Measurements from ENCODE around the gene TBX20. TPM values are rescaled to one million over a fixed set of nuclear protein-coding genes. Genes with fewer than 3 reads are reported as not detected.
"Not testable (repeated sequence)": the region's sequence is repeated elsewhere in the genome, so short reads cannot be mapped to it uniquely, and the experiment has no call there.

The TBX20 gene
- total RNA-seq, 2 experiments from 2014 or later = not detected

- Mint-ChIP-seq H3K36me3 (ENCODE audit: low read depth) (no peaks in the 10 kb centered on the region), H3K9me3 (no peaks in the 10 kb centered on the region), H3K27ac (no peak overlapping the region), H3K4me1 (ENCODE audit: low read depth) (no peaks in the 10 kb centered on the region), H3K4me3 (no peak overlapping the region), H3K27me3 (peaks cover 48% of the 10 kb centered on the region)
- no peak for DNase-seq
- no peak for ATAC-seq
- CTCF ChIA-PET = no interaction called here
- TF ChIP-seq, protein P1, sequence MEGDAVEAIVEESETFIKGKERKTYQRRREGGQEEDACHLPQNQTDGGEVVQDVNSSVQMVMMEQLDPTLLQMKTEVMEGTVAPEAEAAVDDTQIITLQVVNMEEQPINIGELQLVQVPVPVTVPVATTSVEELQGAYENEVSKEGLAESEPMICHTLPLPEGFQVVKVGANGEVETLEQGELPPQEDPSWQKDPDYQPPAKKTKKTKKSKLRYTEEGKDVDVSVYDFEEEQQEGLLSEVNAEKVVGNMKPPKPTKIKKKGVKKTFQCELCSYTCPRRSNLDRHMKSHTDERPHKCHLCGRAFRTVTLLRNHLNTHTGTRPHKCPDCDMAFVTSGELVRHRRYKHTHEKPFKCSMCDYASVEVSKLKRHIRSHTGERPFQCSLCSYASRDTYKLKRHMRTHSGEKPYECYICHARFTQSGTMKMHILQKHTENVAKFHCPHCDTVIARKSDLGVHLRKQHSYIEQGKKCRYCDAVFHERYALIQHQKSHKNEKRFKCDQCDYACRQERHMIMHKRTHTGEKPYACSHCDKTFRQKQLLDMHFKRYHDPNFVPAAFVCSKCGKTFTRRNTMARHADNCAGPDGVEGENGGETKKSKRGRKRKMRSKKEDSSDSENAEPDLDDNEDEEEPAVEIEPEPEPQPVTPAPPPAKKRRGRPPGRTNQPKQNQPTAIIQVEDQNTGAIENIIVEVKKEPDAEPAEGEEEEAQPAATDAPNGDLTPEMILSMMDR (IDR thresholded peaks at IDR 0.05) = no peak
- intact Hi-C loops (cut with micrococcal nuclease) = no loop called here
- POLR2A ChIA-PET = no interaction called here
These were observed 7.1 kb downstream of the TBX20 start for GRCh38 chr7:35246819-35247218.

DNA sequence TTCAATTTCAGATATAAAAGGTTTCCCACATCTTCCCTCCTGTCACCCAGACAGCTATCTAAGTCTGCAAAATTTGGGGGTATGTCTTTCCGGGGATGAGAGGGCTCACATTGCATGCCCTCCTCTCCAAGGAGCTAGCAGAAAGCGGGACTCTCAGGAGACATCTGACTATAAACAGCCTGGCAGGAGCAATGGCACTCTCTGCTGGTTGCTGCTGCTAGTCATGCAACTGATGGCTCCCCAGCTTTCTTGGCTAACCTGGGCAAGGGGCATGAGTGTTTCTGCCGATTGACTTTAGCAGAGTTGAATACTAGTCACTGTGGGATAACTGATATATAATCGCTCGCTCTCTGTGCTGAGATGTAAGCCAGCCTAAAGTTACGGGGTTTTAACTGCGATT, 12.0 kb downstream of the TBX20 start:
- Mint-ChIP-seq H3K4me1 (ENCODE audit: low read depth) (no peaks in the 10 kb centered on the region), H3K27me3 (peaks cover 19% of the 10 kb centered on the region), H3K36me3 (ENCODE audit: low read depth) (no peaks in the 10 kb centered on the region), H3K4me3 (no peak overlapping the region), H3K9me3 (no peaks in the 10 kb centered on the region), H3K27ac (no peak overlapping the region)
- TF ChIP-seq, protein P1 (IDR thresholded peaks at IDR 0.05) = no peak
- intact Hi-C loops (cut with micrococcal nuclease) = no loop called here
- POLR2A ChIA-PET = no interaction called here
- DNase-seq (no peak), ATAC-seq (no peak)
- CTCF ChIA-PET = interaction anchor here (0.9 to 1.1 kb wide), 2 partner anchors 10 to 13 kb away, joined by 3 read pairs; no protein-coding TSS in a partner anchor

DNA sequence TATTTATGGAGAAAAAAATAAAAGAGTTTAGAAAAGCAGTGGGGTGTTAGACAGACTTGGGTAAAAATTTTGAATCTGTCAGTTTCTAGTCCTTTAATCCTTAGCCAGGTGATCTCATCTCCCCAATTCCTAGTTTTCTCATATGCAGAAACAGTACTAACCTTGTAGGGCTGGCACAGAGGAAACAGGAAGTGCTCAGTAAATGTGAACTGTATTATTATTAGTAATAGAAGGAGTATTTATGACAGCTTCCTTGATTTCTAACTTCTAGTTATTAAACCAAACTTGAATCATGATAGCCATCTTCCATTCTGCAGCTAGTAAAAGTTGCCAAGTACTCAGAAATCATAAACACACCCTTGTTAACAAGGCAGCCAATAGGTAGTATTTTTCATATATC, 12.5 kb downstream of the TBX20 start:
- TF ChIP-seq, protein P1 (IDR thresholded peaks at IDR 0.05) = no peak
- CTCF ChIA-PET = interaction anchor here (0.9 kb wide), 1 partner anchor 14 kb away, joined by 3 read pairs; no protein-coding TSS in a partner anchor
- peaks cover 17% of the 10 kb centered on the region for H3K27me3 Mint-ChIP-seq
- intact Hi-C loops (cut with micrococcal nuclease) = no loop called here
- H3K4me1 Mint-ChIP-seq (ENCODE audit: low read depth) = no peaks in the 10 kb centered on the region
- no peak overlapping the region for H3K27ac Mint-ChIP-seq
- ATAC-seq (no peak), DNase-seq (no peak)
- POLR2A ChIA-PET = no interaction called here
- no peak overlapping the region for H3K4me3 Mint-ChIP-seq
- no peaks in the 10 kb centered on the region for H3K9me3 Mint-ChIP-seq
- H3K36me3 Mint-ChIP-seq (ENCODE audit: low read depth) = no peaks in the 10 kb centered on the region

GRCh38 chr7:35241008-35241407, 12.9 kb downstream of the TBX20 start:
- H3K27ac Mint-ChIP-seq; H3K9me3 Mint-ChIP-seq; intact Hi-C loops (cut with micrococcal nuclease); ATAC-seq; H3K4me1 Mint-ChIP-seq (ENCODE audit: low read depth); POLR2A ChIA-PET; H3K4me3 Mint-ChIP-seq; DNase-seq; H3K36me3 Mint-ChIP-seq (ENCODE audit: low read depth): not testable (repeated sequence)
- H3K27me3 Mint-ChIP-seq = peaks cover 17% of the 10 kb centered on the region
- CTCF ChIA-PET = interaction anchor here (0.9 kb wide), 1 partner anchor 14 kb away, joined by 3 read pairs; no protein-coding TSS in a partner anchor

DNA sequence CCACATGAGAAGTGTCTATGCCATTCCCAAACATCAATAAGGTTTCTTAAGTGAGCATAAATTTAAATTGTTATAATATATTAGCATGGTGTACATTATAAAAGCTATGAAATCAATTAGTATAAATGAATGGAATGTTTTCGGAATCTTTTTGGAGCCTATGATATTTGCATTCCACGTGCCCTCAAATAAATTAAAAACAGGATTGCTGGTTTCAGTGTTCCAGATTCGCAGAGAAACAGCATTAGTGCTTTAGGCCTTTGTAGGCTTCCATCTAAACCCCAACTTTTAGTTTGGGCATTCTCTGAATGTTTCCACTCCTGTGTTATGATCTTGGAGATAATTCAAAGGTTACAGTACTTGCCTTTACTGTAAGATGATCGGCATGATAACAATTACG, 15.4 kb downstream of the TBX20 start:
- H3K4me3 Mint-ChIP-seq; ATAC-seq; H3K9me3 Mint-ChIP-seq; H3K4me1 Mint-ChIP-seq (ENCODE audit: low read depth); POLR2A ChIA-PET; DNase-seq; H3K27me3 Mint-ChIP-seq; CTCF ChIA-PET; H3K36me3 Mint-ChIP-seq (ENCODE audit: low read depth); H3K27ac Mint-ChIP-seq; intact Hi-C loops (cut with micrococcal nuclease): not testable (repeated sequence)

- H3K4me3 Mint-ChIP-seq = no peak overlapping the region
- POLR2A ChIA-PET = no interaction called here
- H3K4me1 Mint-ChIP-seq (ENCODE audit: low read depth) = no peaks in the 10 kb centered on the region
- TF ChIP-seq, protein P1 (IDR thresholded peaks at IDR 0.05) = no peak
- ATAC-seq = no peak
- H3K36me3 Mint-ChIP-seq (ENCODE audit: low read depth) = no peaks in the 10 kb centered on the region
- H3K27me3 Mint-ChIP-seq = peaks cover 6% of the 10 kb centered on the region
- no peak overlapping the region for H3K27ac Mint-ChIP-seq
- CTCF ChIA-PET = no interaction called here
- H3K9me3 Mint-ChIP-seq = no peaks in the 10 kb centered on the region
- intact Hi-C loops (cut with micrococcal nuclease) = no loop called here
- no peak for DNase-seq
These were observed 20.9 kb downstream of the TBX20 start for GRCh38 chr7:35232994-35233393.

DNA sequence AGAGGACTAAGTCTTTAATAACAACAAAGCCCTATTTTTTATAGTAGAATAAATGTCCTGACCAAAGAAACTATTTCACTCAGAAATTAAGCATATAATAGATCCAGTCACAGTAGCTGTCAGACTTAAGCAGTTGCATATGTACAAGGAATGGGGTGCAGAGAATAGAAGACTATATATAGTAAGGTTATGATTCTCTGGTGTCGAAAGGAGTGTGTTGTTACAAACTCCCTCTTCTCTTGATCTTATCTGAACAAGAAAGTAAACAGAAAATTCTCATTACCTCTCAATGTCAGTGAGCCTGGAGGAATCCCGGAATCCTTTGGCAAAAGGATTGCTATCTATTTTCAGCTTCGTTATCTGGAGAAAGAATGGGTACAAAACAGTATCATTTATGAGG, 22.7 kb downstream of the TBX20 start:
- H3K4me1 Mint-ChIP-seq (ENCODE audit: low read depth); H3K4me3 Mint-ChIP-seq; intact Hi-C loops (cut with micrococcal nuclease); H3K27ac Mint-ChIP-seq; POLR2A ChIA-PET; H3K27me3 Mint-ChIP-seq; DNase-seq; H3K36me3 Mint-ChIP-seq (ENCODE audit: low read depth); H3K9me3 Mint-ChIP-seq; CTCF ChIA-PET; ATAC-seq: not testable (repeated sequence)

DNA sequence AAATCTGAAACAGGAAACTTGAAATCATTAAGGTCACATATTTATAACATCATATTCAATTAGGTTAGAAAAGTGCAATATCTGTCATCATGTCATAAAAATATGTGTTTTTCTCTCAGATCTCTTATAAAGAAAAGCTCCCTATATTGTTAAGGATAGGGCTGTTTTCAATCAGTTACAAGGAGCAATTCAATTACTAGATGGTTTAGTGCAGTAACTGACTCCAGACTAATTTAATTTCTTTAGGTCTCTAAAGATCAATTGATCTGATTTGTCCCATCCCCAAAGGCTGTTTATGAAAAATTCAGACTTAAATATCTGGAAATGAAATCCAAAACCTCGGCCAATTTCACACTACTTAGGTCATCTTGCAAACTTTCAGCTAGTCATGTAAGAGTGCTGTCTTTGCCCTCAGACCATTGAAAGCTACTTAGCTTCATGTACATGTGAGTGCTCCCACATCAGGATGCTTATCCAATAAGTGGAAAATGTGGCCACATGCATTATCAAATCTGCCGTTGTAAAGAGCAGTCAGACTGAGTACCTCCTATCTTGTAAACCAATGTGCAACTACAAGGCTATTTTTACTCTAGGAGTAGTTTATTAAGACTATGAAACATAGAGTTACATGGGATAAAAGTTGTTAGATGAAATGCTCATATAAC, 24.7 kb downstream of the TBX20 start:
- H3K4me3 Mint-ChIP-seq; DNase-seq; intact Hi-C loops (cut with micrococcal nuclease); H3K9me3 Mint-ChIP-seq; H3K36me3 Mint-ChIP-seq (ENCODE audit: low read depth); ATAC-seq; CTCF ChIA-PET; H3K27me3 Mint-ChIP-seq; H3K4me1 Mint-ChIP-seq (ENCODE audit: low read depth); POLR2A ChIA-PET; H3K27ac Mint-ChIP-seq: not testable (repeated sequence)

Data from activated CD8-positive, alpha-beta T cell treated with anti-CD3 and anti-CD28 coated beads for 36 hours (primary cell).